K562 (cell line): ENCODE data around the gene ITPR2. TPM values are rescaled to one million over a fixed set of nuclear protein-coding genes. Genes with fewer than 3 reads are reported as not detected.
"Not testable (repeated sequence)": the region's sequence is repeated elsewhere in the genome, so short reads cannot be mapped to it uniquely, and the experiment has no call there.

Source experiments
- ATAC-seq: fragments of 200-7000 bp; cut with Tn5 transposase; 3 replicates; pipeline ENCODE4 v1.9.1; 2020; ENCODE audit warnings: moderate library complexity
- BruUV-seq: library from RNA; stranded (reverse); fragments of 400-500 nt; replicated peaks from 2 replicates; lab custom pipeline; 2021; lab: Mats Ljungman, UMichigan
- CTCF ChIA-PET: fragments of 300-600 bp; formaldehyde crosslinking; extraction: SDS; loops from one replicate; lab custom pipeline; 2021; ENCODE audit warnings: low intra/inter-chr PET ratio; lab: Yijun Ruan, JAX
- POLR2A ChIA-PET: fragments of 300-600, 350-650 bp; sonication (Branson Sonifier 250); formaldehyde crosslinking; extraction: SDS; loops from one replicate; lab custom pipeline; 2021; ENCODE audit warnings: antibody characterized with exemption, inconsistent platforms; lab: Yijun Ruan, JAX
- DNase-seq, 4 experiments: peaks; one replicate each; pipeline versions ENCODE4 v3.0.0 to v3.0.0-alpha.2; 2011 to 2018; ENCODE audit warnings: low spot score in 3 of 4, mixed read lengths in 3 of 4; ENCODE audit errors: extremely low read depth in 1 of 4
- FAIRE-seq: peaks from 2 replicates; lab custom pipeline; 2011; peaks lifted over from hg19 to GRCh38; lab: Jason Lieb, UNC
- H2AFZ ChIP-seq: 2 replicates; pipeline ENCODE4 v1.6.0; 2011; ENCODE audit warnings: low read depth, low read length, control low read depth, inconsistent platforms
- H3K27ac ChIP-seq: fragments of 200-600 bp; 3 replicates; pipeline ENCODE4 v1.8.0; 2011; ENCODE audit warnings: low read depth, mild to moderate bottlenecking, control low read depth, inconsistent platforms, low read length, moderate library complexity, mixed read lengths; ENCODE audit errors: extremely low read depth
- H3K27me3 ChIP-seq, 2 experiments: fragments of 300-600 bp in 1 of 2; 2 replicates in 1 of 2; 3 replicates in 1 of 2; pipeline versions ENCODE4 v1.6.0 to v1.8.0; 2011; ENCODE audit warnings: inconsistent platforms in 2 of 2, low read length in 2 of 2, mild to moderate bottlenecking in 1 of 2, mixed read lengths in 1 of 2, moderate library complexity in 1 of 2; ENCODE audit not compliant: control insufficient read depth in 2 of 2, insufficient read depth in 2 of 2
- H3K36me3 ChIP-seq: fragments of 300-600 bp; 3 replicates; pipeline ENCODE4 v1.8.0; 2011; ENCODE audit warnings: mild to moderate bottlenecking, low read length, inconsistent platforms; ENCODE audit not compliant: control insufficient read depth, insufficient read depth
- H3K4me1 ChIP-seq, 2 experiments: fragments of 200-600 bp in 1 of 2; replicated peaks in 1 of 2; 2 replicates in 1 of 2; 3 replicates in 1 of 2; pipeline versions ENCODE4 v1.5.1 to v1.8.0; 2011; ENCODE audit warnings: inconsistent platforms in 2 of 2, low read length in 2 of 2, mild to moderate bottlenecking in 1 of 2, mixed read lengths in 1 of 2, moderate library complexity in 1 of 2; ENCODE audit not compliant: control insufficient read depth in 2 of 2, insufficient read depth in 2 of 2
- H3K4me2 ChIP-seq: 2 replicates; pipeline ENCODE4 v1.6.1; 2011; ENCODE audit warnings: low read length, control low read depth, inconsistent platforms, mixed read lengths; ENCODE audit not compliant: insufficient read depth
- H3K4me3 ChIP-seq: fragments of 200-600 bp; sonication (generic), shearing (Covaris generic); 2 replicates; pipeline ENCODE4 v1.5.1; 2016; ENCODE audit warnings: control low read depth, inconsistent platforms
- H3K79me2 ChIP-seq: fragments of 200-600 bp; 3 replicates; pipeline ENCODE4 v1.8.0; 2011; ENCODE audit warnings: low read length, inconsistent platforms; ENCODE audit not compliant: control insufficient read depth, insufficient read depth
- H3K9ac ChIP-seq, 2 experiments: 2 replicates each; pipeline versions ENCODE4 v1.6.0 to v1.6.1; 2011; ENCODE audit warnings: low read depth in 2 of 2, low read length in 2 of 2, control low read depth in 1 of 2, inconsistent platforms in 1 of 2, mild to moderate bottlenecking in 1 of 2, mixed read lengths in 1 of 2; ENCODE audit not compliant: insufficient read depth in 1 of 2
- H3K9me1 ChIP-seq: one replicate; pipeline ENCODE4 v1.6.0; 2011; ENCODE audit warnings: inconsistent platforms, mild to moderate bottlenecking, low read length, moderate library complexity; ENCODE audit not compliant: control insufficient read depth, insufficient read depth
- H3K9me3 ChIP-seq: replicated peaks from 2 replicates; pipeline ENCODE4 v1.5.1; 2011; ENCODE audit warnings: low read depth, low read length, inconsistent platforms; ENCODE audit not compliant: control insufficient read depth, insufficient read depth
- H4K20me1 ChIP-seq: replicated peaks from 2 replicates; pipeline ENCODE4 v1.6.1; 2011; ENCODE audit warnings: low read length, inconsistent platforms, mixed read lengths; ENCODE audit not compliant: control insufficient read depth, insufficient read depth
- BHLHE40 ChIP-seq: IDR thresholded peaks from 2 replicates; pipeline ENCODE4 v1.6.1; 2011; ENCODE audit warnings: low read length, improper control_type of control experiment
- FOSL1 ChIP-seq: fragments of 200-800 bp; sonication (Bioruptor generic); conservative IDR thresholded peaks from 2 replicates; pipeline ENCODE4 v1.6.1; 2016; ENCODE audit warnings: missing genetic modification characterization, missing compliant biosample characterization
- GATA2 ChIP-seq: sonication (generic); formaldehyde crosslinking; IDR thresholded peaks from 2 replicates; pipeline ENCODE4 v1.4.0; 2020; ENCODE audit warnings: mild to moderate bottlenecking, missing genetic modification reagents
- WGBS: fragments of 100-300 bp; shearing (Covaris generic); methylation state at CpG from one replicate; pipeline ENCODE4 v1.1.6; 2016; ENCODE audit warnings: low coverage, mixed read lengths; ENCODE audit not compliant: insufficient coverage; ENCODE audit errors: missing lambda C conversion rate; 5-methylcytosine and 5-hydroxymethylcytosine counted together
- in situ Hi-C: fragments of 300-500 bp; cut with MboI; formaldehyde crosslinking; loops from 4 replicates; pipeline ENCODE4 v1.15.0; 2018; ENCODE audit warnings: inconsistent platforms, mixed read lengths
- intact Hi-C: fragments of 100-400 bp; cut with micrococcal nuclease; formaldehyde crosslinking; loops from 2 replicates; pipeline ENCODE4 v1.14.2; 2022
- polyA plus RNA-seq, 8 experiments: library from polyadenylated mRNA; depleted of rRNA in 4 of 8; stranded (reverse) in 5 of 8; unstranded in 3 of 8; fragments of >200 nt; fragmentation: Nextera tagmentation in 2 of 8; fragmentation: Illumina TruSeq in 1 of 8; extraction: Ambion mirVana in 2 of 8; extraction: Trizol in 1 of 8; gene quantifications; 2 replicates each; pipeline versions ENCODE4 v1.2.1 to v1.2.3, GENCODE V29; 2011 to 2014; ENCODE audit warnings: inconsistent platforms in 1 of 8, missing spikeins in 1 of 8
- total RNA-seq, 7 experiments: library from RNA; depleted of rRNA in 6 of 7; stranded (reverse); fragments of >200 nt in 6 of 7; fragmentation: Illumina TruSeq in 2 of 7; extraction: Trizol in 2 of 7; gene quantifications; 2 replicates each; pipeline versions ENCODE4 v1.2.1 to v1.2.3, GENCODE V29; 2011 to 2021; ENCODE audit warnings: low replicate concordance in 1 of 7
- TF ChIP-seq, protein P1 (sequence below): fragments of 250-450 bp; sonication (Bioruptor Pico); IDR thresholded peaks from 2 replicates; pipeline ENCODE4 v1.4.0; 2020
- TF ChIP-seq, protein P2 (sequence below): sonication (generic); formaldehyde crosslinking; IDR thresholded peaks from 2 replicates; pipeline ENCODE4 v1.5.0; 2020; ENCODE audit warnings: missing genetic modification reagents
- TF ChIP-seq, protein P3 (sequence below): fragments of 450-650 bp; formaldehyde crosslinking; IDR thresholded peaks from 2 replicates; pipeline ENCODE4 v1.4.0; 2020; ENCODE audit warnings: mild to moderate bottlenecking, mixed read lengths

Gene ITPR2
- total and polyA plus RNA-seq, 9 of the 15 experiments (the other 6 are each of a cell fraction or from before 2014, with no cell fraction given): 0.21 to 3.3 (median 0.95) TPM

DNA sequence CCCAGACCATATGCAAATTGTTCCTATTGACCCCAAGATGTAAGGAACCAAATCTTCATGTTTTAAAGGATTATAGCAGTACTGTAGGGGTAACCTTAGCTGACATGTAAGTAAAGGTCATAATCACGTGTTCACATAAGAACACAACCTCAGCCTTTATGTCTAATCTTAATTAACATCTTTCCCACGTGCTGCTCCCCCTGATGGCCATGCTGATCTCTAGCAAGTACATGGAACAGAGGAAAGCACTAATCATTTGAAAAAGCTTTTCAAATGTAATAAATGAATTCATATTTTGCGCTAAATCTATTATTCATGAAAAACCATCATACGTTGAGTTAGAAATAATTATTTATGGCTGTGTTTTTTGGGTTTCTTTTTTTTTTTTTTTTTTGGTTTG is 30.5 kb upstream of the ITPR2 start:
- Histone ChIP-seq H3K27ac (no peak overlapping the region), H3K27me3 (no peaks in the 10 kb centered on the region), H3K79me2 (no peaks in the 10 kb centered on the region), H3K4me3 (no peak overlapping the region), H2AFZ (no peak overlapping the region), H3K9me3 (no peaks in the 10 kb centered on the region), H3K4me1 (peaks cover 0 to 1% of the 10 kb centered on the region in 2 experiments; a peak in 3 of 5 replicates), H4K20me1 (no peaks in the 10 kb centered on the region), H3K9me1 (peaks cover 2% of the 10 kb centered on the region), H3K36me3 (no peaks in the 10 kb centered on the region), H3K4me2 (no peak overlapping the region), H3K9ac (no peak overlapping the region)
- 35% methylated on average over 4 of the region's 4 CpGs for WGBS
- no peak for FAIRE-seq
- in situ Hi-C loops (no loop called here), intact Hi-C loops (no loop called here)
- no peak for ATAC-seq
- TF ChIP-seq, protein P1, sequence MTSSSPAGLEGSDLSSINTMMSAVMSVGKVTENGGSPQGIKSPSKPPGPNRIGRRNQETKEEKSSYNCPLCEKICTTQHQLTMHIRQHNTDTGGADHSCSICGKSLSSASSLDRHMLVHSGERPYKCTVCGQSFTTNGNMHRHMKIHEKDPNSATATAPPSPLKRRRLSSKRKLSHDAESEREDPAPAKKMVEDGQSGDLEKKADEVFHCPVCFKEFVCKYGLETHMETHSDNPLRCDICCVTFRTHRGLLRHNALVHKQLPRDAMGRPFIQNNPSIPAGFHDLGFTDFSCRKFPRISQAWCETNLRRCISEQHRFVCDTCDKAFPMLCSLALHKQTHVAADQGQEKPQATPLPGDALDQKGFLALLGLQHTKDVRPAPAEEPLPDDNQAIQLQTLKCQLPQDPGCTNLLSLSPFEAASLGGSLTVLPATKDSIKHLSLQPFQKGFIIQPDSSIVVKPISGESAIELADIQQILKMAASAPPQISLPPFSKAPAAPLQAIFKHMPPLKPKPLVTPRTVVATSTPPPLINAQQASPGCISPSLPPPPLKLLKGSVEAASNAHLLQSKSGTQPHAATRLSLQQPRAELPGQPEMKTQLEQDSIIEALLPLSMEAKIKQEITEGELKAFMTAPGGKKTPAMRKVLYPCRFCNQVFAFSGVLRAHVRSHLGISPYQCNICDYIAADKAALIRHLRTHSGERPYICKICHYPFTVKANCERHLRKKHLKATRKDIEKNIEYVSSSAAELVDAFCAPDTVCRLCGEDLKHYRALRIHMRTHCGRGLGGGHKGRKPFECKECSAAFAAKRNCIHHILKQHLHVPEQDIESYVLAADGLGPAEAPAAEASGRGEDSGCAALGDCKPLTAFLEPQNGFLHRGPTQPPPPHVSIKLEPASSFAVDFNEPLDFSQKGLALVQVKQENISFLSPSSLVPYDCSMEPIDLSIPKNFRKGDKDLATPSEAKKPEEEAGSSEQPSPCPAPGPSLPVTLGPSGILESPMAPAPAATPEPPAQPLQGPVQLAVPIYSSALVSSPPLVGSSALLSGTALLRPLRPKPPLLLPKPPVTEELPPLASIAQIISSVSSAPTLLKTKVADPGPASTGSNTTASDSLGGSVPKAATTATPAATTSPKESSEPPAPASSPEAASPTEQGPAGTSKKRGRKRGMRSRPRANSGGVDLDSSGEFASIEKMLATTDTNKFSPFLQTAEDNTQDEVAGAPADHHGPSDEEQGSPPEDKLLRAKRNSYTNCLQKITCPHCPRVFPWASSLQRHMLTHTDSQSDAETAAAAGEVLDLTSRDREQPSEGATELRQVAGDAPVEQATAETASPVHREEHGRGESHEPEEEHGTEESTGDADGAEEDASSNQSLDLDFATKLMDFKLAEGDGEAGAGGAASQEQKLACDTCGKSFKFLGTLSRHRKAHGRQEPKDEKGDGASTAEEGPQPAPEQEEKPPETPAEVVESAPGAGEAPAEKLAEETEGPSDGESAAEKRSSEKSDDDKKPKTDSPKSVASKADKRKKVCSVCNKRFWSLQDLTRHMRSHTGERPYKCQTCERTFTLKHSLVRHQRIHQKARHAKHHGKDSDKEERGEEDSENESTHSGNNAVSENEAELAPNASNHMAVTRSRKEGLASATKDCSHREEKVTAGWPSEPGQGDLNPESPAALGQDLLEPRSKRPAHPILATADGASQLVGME (CRISPR knock-in tag): no peak
- TF ChIP-seq, protein P2, sequence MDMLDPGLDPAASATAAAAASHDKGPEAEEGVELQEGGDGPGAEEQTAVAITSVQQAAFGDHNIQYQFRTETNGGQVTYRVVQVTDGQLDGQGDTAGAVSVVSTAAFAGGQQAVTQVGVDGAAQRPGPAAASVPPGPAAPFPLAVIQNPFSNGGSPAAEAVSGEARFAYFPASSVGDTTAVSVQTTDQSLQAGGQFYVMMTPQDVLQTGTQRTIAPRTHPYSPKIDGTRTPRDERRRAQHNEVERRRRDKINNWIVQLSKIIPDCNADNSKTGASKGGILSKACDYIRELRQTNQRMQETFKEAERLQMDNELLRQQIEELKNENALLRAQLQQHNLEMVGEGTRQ: peak; percentile 22; the same call in 1 of the 2 replicates
- 0 out of 2 replicates have a peak, but pooled peaks have one; percentile 22 for TF ChIP-seq GATA2
- TF ChIP-seq, protein P3, sequence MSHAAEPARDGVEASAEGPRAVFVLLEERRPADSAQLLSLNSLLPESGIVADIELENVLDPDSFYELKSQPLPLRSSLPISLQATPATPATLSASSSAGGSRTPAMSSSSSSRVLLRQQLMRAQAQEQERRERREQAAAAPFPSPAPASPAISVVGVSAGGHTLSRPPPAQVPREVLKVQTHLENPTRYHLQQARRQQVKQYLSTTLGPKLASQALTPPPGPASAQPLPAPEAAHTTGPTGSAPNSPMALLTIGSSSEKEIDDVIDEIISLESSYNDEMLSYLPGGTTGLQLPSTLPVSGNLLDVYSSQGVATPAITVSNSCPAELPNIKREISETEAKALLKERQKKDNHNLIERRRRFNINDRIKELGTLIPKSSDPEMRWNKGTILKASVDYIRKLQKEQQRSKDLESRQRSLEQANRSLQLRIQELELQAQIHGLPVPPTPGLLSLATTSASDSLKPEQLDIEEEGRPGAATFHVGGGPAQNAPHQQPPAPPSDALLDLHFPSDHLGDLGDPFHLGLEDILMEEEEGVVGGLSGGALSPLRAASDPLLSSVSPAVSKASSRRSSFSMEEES (CRISPR knock-in tag): peak; percentile 33
- no peak for TF ChIP-seq FOSL1
- TF ChIP-seq BHLHE40: 0 out of 2 replicates have a peak, but pooled peaks have one; percentile 13
- DNase-seq: no peak
- BruUV-seq: no TSS peak
- CTCF ChIA-PET: interaction anchor here (0.6 kb wide), 1 partner anchor 10 kb away, joined by 3 read pairs; no protein-coding TSS in a partner anchor
- POLR2A ChIA-PET: no interaction called here

DNA sequence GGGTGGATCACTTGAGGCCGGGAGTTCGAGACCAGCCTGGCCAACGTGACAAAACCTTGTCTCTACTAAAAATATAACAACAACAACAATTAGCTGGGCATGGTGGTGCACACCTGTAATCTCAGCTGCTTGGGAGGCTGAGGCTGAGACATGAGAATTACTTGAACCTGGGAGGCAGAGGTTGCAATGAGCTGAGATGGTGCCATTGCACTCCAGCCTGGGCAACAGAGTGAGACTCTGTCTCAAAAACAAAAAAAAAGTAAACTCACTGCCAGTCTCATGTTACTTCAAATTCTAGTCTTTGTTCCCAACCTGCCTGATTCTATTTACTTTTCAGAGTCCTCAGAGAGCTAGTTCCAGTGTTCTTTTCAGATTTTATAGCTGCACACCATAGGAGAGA is 29.8 kb upstream of the ITPR2 start:
- CTCF ChIA-PET, FAIRE-seq, in situ Hi-C loops, H3K9me1 ChIP-seq, ATAC-seq, intact Hi-C loops, H3K9ac ChIP-seq, H3K27ac ChIP-seq, H2AFZ ChIP-seq, BruUV-seq, H3K36me3 ChIP-seq, H3K27me3 ChIP-seq, H4K20me1 ChIP-seq, DNase-seq, H3K4me3 ChIP-seq, H3K79me2 ChIP-seq, H3K4me1 ChIP-seq, H3K9me3 ChIP-seq, H3K4me2 ChIP-seq: not testable (repeated sequence)
- POLR2A ChIA-PET: interaction anchor here (0.6 kb wide), 1 partner anchor 740 kb away, joined by 3 read pairs; no protein-coding TSS in a partner anchor
- 26% methylated on average over 3 of the region's 3 CpGs for WGBS
